Uterus (tissue), 2 donors: ENCODE data around the gene DNAH8.

Source experiments
- POLR2A ChIP-seq, 2 donors: fragments of 450-650 bp; IDR thresholded peaks; one replicate each; pipeline ENCODE4 v1.6.1; 2016; ENCODE audit warnings: antibody characterized with exemption in 2 of 2, mild to moderate bottlenecking in 1 of 2, moderate library complexity in 1 of 2
- TF ChIP-seq, protein P1 (sequence below), 4 experiments: fragments of 200-600 bp in 2 of 4; fragments of 450-650 bp in 2 of 4; sonication (generic) in 2 of 4; IDR thresholded peaks; one replicate each; pipeline ENCODE4 v1.5.1; 2016 to 2019; ENCODE audit warnings: antibody characterized with exemption in 4 of 4, mild to moderate bottlenecking in 2 of 4, moderate library complexity in 1 of 4

DNA sequence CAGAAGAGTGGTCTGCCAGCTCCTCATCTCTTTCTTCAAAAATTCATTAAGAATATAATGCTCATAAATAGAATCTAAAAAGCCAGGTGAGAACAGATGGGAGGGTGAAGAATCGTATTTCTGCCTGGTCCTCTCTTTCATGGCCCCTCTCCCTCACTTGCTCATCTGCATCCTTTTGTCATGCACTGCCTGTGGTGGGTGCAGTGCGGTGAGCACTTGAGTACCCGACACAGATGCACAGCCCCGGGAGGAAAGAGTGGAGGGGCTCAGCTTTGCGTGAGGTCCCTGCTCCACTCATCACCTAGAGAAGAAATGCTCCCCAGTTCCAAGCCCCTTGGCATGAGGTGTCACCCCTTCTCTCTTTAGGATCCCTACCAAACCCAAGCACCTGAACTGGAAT is 275.4 kb downstream of the DNAH8 start:
- no peak for TF ChIP-seq POLR2A (IDR thresholded peaks at IDR 0.05)
- TF ChIP-seq, protein P1, sequence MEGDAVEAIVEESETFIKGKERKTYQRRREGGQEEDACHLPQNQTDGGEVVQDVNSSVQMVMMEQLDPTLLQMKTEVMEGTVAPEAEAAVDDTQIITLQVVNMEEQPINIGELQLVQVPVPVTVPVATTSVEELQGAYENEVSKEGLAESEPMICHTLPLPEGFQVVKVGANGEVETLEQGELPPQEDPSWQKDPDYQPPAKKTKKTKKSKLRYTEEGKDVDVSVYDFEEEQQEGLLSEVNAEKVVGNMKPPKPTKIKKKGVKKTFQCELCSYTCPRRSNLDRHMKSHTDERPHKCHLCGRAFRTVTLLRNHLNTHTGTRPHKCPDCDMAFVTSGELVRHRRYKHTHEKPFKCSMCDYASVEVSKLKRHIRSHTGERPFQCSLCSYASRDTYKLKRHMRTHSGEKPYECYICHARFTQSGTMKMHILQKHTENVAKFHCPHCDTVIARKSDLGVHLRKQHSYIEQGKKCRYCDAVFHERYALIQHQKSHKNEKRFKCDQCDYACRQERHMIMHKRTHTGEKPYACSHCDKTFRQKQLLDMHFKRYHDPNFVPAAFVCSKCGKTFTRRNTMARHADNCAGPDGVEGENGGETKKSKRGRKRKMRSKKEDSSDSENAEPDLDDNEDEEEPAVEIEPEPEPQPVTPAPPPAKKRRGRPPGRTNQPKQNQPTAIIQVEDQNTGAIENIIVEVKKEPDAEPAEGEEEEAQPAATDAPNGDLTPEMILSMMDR (IDR thresholded peaks at IDR 0.05): no peak
